ENCODE results near the gene GJB4.
"Not testable (repeated sequence)": the region's sequence is repeated elsewhere in the genome, so short reads cannot be mapped to it uniquely, and the experiment has no call there.

Gene GJB4

GRCh38 chr1:34746785-34747637, 12.5 kb upstream of the GJB4 start:
- DNase-seq (ENCODE audit: low read depth), result no peak

- DNase-seq (ENCODE audit: low read depth), result no peak
These were observed 11.9 kb upstream of the GJB4 start for GRCh38 chr1:34747638-34747941.

- DNase-seq (ENCODE audit: low read depth), result no peak
These were observed 9.5 kb upstream of the GJB4 start for GRCh38 chr1:34749992-34750391.

- no peak for DNase-seq (ENCODE audit: low read depth)
These were observed 8.9 kb upstream of the GJB4 start for GRCh38 chr1:34750610-34751009.

GRCh38 chr1:34753163-34753562, 6.4 kb upstream of the GJB4 start:
- no peak for DNase-seq (ENCODE audit: low read depth)

GRCh38 chr1:34754964-34755637, 4.4 kb upstream of the GJB4 start, which contains the start of gene GJB5:
Gene GJB5, plus strand, starts transcription at chr1:34755047. Its CDS starts 2,284 bp downstream, at chr1:34757331.
- no peak for DNase-seq (ENCODE audit: low read depth)

GRCh38 chr1:34755961-34756360, 3.6 kb upstream of the GJB4 start:
- no peak for DNase-seq (ENCODE audit: low read depth)

GRCh38 chr1:34757386-34757785, 2.2 kb upstream of the GJB4 start:
- no peak for DNase-seq (ENCODE audit: low read depth)

- no peak for DNase-seq (ENCODE audit: low read depth)
These were observed 789 bp upstream of the GJB4 start for GRCh38 chr1:34758751-34759150.

GRCh38 chr1:34761176-34761761, 1.7 kb downstream of the GJB4 start:
- no peak for DNase-seq (ENCODE audit: low read depth)

GRCh38 chr1:34761776-34762307, 2.3 kb downstream of the GJB4 start:
- no peak for DNase-seq (ENCODE audit: low read depth)

- DNase-seq (ENCODE audit: low read depth), result no peak
These were observed 3.1 kb downstream of the GJB4 start for GRCh38 chr1:34762474-34763141.

GRCh38 chr1:34763142-34763781, 3.7 kb downstream of the GJB4 start:
- no peak for DNase-seq (ENCODE audit: low read depth)

GRCh38 chr1:34768856-34769255, 9.3 kb downstream of the GJB4 start:
- DNase-seq (ENCODE audit: low read depth), result no peak

- DNase-seq (ENCODE audit: low read depth), result no peak
These were observed 11.5 kb downstream of the GJB4 start for GRCh38 chr1:34770891-34771504.

- no peak for DNase-seq (ENCODE audit: low read depth)
These were observed 12.2 kb downstream of the GJB4 start for GRCh38 chr1:34771573-34772371.

GRCh38 chr1:34773114-34773513, 13.6 kb downstream of the GJB4 start:
- not testable (repeated sequence) for DNase-seq (ENCODE audit: low read depth)

- no peak for DNase-seq (ENCODE audit: low read depth)
These were observed 15.4 kb downstream of the GJB4 start for GRCh38 chr1:34774957-34775356.

- no peak for DNase-seq (ENCODE audit: low read depth)
These were observed 17.4 kb downstream of the GJB4 start for GRCh38 chr1:34776911-34777310.

GRCh38 chr1:34777519-34778321, 18.2 kb downstream of the GJB4 start:
- DNase-seq (ENCODE audit: low read depth), result no peak
